Tibial nerve (tissue), 3 donors: ENCODE data around the gene PIK3R3.

Experiments
- CTCF ChIP-seq, 5 experiments: fragments of 200-600 bp in 3 of 5; fragments of 450-650 bp in 2 of 5; sonication (generic) in 3 of 5; IDR thresholded peaks; one replicate each; pipeline ENCODE4 v1.5.1; 2016 to 2019; ENCODE audit warnings: antibody characterized with exemption in 5 of 5, mild to moderate bottlenecking in 3 of 5, moderate library complexity in 2 of 5
- POLR2A ChIP-seq, 2 donors: fragments of 450-650 bp; IDR thresholded peaks; one replicate each; pipeline ENCODE4 v1.6.1; 2017; ENCODE audit warnings: antibody characterized with exemption in 2 of 2, mild to moderate bottlenecking in 2 of 2, moderate library complexity in 2 of 2

GRCh38 chr1:46171871-46172270 is 39.4 kb upstream of the PIK3R3 start:
- TF ChIP-seq CTCF (IDR thresholded peaks at IDR 0.05) (no peak), POLR2A (IDR thresholded peaks at IDR 0.05) (no peak)
